Measurements from ENCODE around the gene EFCAB10.
"Not testable (repeated sequence)": the region's sequence is repeated elsewhere in the genome, so short reads cannot be mapped to it uniquely, and the experiment has no call there.

GRCh38 chr7:105524423-105524822 is 56.9 kb downstream of the EFCAB10 start:
- not testable (repeated sequence) for TF ChIP-seq CTCF, POLR2A (IDR thresholded peaks at IDR 0.05)

Data from adrenal gland (tissue), 5 donors.